ENCODE results near the gene SKI. TPM values are rescaled to one million over a fixed set of nuclear protein-coding genes. Genes with fewer than 3 reads are reported as not detected.
A peak's percentile ranks its signal among the peaks of the same experiment; 100 is the strongest.

The SKI gene
- total and polyA plus RNA-seq, 9 of the 15 experiments (the other 6 are each of a cell fraction or from before 2014, with no cell fraction given): 0.10 to 60.5 (median 4.6) TPM

- no peak for TF ChIP-seq CHD7 (IDR thresholded peaks at IDR 0.05; ENCODE audit: low read depth, low read length)
- no peak for TF ChIP-seq MED1 (CRISPR knock-in tag; IDR thresholded peaks at IDR 0.05; ENCODE audit: borderline replicate concordance)
- TF ChIP-seq GTF2A2 (tag; IDR thresholded peaks at IDR 0.05): no peak
- no peak for TF ChIP-seq HINFP (tag; conservative IDR thresholded peaks at IDR 0.05; ENCODE audit: low read depth)
- TF ChIP-seq PML (IDR thresholded peaks at IDR 0.05; ENCODE audit: low read length): peak; percentile 32; the same call in 1 of the 2 replicates
- no peak for TF ChIP-seq NR4A1 (CRISPR knock-in tag; IDR thresholded peaks at IDR 0.05)
- TF ChIP-seq NR4A1 (tag; IDR thresholded peaks at IDR 0.05): 0 out of 2 replicates have a peak, but pooled peaks have one; percentile 54
- TF ChIP-seq FOSL1 (tag; conservative IDR thresholded peaks at IDR 0.05): no peak
- no peak for TF ChIP-seq HES1 (IDR thresholded peaks at IDR 0.05; ENCODE audit: low read depth)
- TF ChIP-seq NR2C1 (IDR thresholded peaks at IDR 0.05): no peak
- no peak for TF ChIP-seq NR2C1 (tag; IDR thresholded peaks at IDR 0.05)
- no peak for TF ChIP-seq TRIM28 (IDR thresholded peaks at IDR 0.05)
- no peak for TF ChIP-seq YBX1 (IDR thresholded peaks at IDR 0.05)
- peak; percentile 47 for TF ChIP-seq NEUROD1 (IDR thresholded peaks at IDR 0.05; ENCODE audit: borderline replicate concordance, low read depth, low read length, partially characterized antibody)
- TF ChIP-seq RFX5 (IDR thresholded peaks at IDR 0.05; ENCODE audit: low read depth, low read length): no peak
These were observed 33.0 kb upstream of the SKI start (continued) for GRCh38 chr1:2194898-2195673.

Data from K562 (cell line).